Measurements from ENCODE around the gene KRT7. TPM values are rescaled to one million over a fixed set of nuclear protein-coding genes. Genes with fewer than 3 reads are reported as not detected.

KRT7 gene
- total RNA-seq, 1 donor from 2014 or later, result 768 TPM

GRCh38 chr12:52230364-52231281 is 2.4 kb upstream of the KRT7 start:
- no peak overlapping the region for H3K4me3 ChIP-seq (ENCODE audit: low read depth, low read length)
- no peak for DNase-seq (ENCODE audit: low read depth)
- TF ChIP-seq CTCF (conservative IDR thresholded peaks at IDR 0.05; ENCODE audit: low read depth, low read length), result no peak

- no peak for TF ChIP-seq CTCF (conservative IDR thresholded peaks at IDR 0.05; ENCODE audit: low read depth, low read length)
- DNase-seq (ENCODE audit: low read depth), result no peak
- H3K4me3 ChIP-seq (ENCODE audit: low read depth, low read length), result no peak overlapping the region
Measured at GRCh38 chr12:52231305-52232202, 1.5 kb upstream of the KRT7 start.

GRCh38 chr12:52232203-52232673 is 805 bp upstream of the KRT7 start:
- peak overlapping the region; percentile 53 for H3K4me3 ChIP-seq (ENCODE audit: low read depth, low read length)
- no peak for TF ChIP-seq CTCF (conservative IDR thresholded peaks at IDR 0.05; ENCODE audit: low read depth, low read length)
- DNase-seq (ENCODE audit: low read depth), result no peak

GRCh38 chr12:52233462-52234207 is 592 bp downstream of the KRT7 start:
- no peak for DNase-seq (ENCODE audit: low read depth)
- H3K4me3 ChIP-seq (ENCODE audit: low read depth, low read length), result peak overlapping the region; percentile 53
- no peak for TF ChIP-seq CTCF (conservative IDR thresholded peaks at IDR 0.05; ENCODE audit: low read depth, low read length)

GRCh38 chr12:52234223-52234810 is 1.3 kb downstream of the KRT7 start:
- peak overlapping the region; percentile 53 for H3K4me3 ChIP-seq (ENCODE audit: low read depth, low read length)

More at GRCh38 chr12:52234223-52234810, 1.3 kb downstream of the KRT7 start:
- no peak for TF ChIP-seq CTCF (conservative IDR thresholded peaks at IDR 0.05; ENCODE audit: low read depth, low read length)
- DNase-seq (ENCODE audit: low read depth), result no peak
